SIG-M5 treated with dmso at 0.1 percent for 504 hours (cell line): ENCODE data around the gene IL5.
A peak's percentile ranks its signal among the peaks of the same experiment; 100 is the strongest.

Experiments
- DNase-seq: peaks from one replicate; lab custom pipeline; 2025; ENCODE audit not compliant: unreplicated experiment; lab: John Stamatoyannopoulos, UW

Gene IL5

DNA sequence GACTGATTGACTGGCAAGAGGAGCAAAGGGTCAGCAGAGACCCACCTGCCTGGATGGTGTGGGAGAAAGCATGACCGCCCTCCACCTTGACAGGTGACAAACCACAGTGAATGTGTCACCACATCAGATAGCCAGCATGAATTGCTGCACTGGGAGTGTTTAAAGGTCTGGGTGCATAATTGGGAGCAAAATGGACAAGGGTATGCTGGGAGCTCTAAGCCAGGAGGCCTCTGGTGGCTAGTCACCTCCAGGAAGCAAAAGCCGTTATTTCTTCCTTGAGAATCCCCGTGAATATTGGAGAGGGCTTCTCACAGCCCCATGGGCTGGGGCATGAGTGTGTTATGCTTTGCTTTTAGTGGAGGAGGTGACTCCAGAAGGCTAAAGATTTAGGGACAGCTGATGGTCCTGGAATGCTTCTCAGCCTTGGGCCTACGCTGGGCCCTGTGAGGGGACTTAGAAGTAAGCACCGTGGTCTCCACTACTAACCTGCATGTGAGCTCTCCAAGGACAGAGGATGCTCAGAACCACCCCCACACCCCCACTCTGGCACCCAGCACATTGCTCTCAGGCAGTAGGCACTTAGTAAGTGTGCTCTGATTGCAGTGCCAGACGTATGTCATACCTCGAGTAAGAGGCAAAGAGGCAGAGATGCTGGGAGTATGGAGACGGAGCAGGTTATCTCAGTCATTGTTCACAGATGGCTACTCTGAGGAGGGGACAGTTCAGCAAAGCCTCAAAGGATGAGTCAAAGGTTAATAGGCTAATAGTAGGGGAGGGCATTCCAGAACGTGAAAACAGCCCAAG, 43.7 kb downstream of the IL5 start:
- DNase-seq = no peak

DNA sequence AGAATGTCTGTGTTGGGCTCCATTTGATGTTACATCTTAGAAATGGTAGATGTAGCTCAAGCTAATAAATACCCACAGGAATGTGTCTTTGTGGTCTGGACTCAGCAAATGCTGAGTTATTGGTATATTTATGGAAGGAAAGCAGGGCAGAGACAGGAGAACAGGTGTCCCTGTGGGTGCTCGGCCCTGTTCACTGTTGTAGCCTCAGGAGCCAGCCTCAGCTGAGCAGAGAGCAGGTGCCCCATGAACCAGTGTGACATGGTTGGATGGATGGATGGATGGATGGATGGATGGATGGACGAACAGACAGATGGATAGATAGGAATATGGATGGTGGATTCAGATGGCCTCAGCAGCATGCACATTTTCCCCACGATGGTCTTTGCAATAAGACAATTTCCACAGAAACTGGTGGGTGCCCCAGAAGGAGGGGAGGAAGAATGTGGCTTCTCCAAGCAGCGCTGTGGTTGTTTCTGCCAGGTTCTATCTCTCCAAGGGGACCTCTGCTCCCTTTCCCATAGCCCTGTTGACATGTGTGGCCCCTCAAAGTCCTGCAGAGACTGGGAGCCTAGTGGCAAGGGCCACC, 44.5 kb downstream of the IL5 start:
- DNase-seq = no peak

DNA sequence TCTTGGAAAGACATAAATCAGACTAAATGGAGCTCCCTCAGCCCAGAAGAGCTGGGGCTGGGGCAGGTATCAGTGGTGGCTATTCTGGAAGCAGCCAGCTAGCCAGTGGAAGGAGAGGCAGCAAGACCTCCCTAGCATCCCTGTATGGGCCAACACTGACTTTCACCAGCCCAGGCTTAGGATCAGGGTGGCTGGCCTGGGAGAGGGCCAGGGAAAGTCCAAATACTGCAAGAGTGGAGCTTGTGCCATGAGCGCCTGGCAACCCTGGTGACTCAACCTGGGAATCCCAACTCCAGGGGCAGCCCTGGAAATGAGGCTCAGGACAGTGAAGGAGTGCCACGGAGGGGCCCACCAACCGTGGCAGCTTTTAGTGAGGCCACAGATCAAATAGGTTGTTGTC, 45.2 kb downstream of the IL5 start:
- no peak for DNase-seq

DNA sequence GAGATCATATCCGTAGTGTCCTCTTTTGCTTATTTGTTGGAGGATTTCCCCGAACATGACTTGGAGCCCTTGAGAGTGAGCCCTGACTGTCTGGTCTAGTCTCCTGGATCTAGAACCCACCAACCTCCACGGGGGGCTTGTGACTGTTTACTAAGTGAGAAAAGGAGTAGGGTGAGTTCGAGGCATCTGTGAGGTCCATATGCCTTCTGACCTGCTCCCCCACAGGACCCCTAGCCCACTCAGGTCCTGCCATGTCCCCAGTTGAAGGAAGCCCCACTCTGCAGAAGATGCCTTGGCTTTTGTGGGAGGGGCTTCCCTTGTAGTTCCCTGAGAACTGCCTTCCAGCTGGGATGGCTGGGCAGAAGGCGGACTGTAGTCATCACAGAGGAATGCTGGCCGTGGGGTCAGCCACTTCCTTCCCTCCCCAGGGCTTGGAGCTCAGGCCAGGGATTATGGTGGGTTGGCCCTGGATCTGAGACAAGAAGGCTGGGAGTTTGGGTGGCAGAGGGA, 45.8 kb downstream of the IL5 start:
- no peak for DNase-seq

DNA sequence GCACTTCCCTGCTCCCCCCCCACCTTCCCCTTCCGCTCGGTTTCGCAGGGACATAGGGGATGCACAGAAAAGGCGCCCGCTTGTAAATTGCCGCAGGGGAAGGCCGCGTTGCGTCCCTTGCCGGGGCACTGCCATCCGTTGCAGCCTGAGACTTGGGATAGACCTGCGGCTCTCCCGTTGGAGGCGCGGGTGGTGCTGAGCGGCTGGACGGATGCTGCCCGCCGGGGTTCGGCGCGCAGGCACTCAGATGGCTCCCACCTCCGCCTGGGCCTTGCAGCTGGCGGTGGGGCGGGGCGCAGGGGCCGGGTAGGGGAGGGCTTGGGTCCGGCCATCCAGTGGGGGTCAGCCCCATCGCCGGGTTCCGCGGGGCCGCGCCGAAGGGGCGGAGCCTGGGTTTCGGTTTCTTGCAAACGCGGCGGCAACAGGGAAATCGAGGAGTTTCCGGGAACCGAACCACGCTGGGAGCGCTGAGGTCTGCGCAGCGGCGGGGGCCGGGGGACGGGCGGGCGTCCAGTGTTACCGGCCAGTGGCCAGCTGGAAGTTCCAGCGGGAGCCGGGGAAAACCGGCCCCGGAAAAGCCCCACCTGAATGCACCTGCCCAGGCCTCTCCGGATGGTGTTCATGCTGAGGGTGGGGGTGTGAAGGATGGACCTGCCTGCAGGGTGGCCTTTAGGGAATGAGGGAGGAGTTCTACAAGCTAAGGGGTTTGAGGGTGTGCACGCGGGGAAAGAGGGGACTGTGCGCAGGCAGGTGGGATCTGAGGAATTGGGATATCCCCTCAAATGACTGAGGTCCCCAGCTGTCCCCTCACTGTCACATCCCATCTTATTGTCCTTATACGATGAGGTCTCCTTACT, 46.5 kb downstream of the IL5 start:
- DNase-seq = peak; percentile 65

DNA sequence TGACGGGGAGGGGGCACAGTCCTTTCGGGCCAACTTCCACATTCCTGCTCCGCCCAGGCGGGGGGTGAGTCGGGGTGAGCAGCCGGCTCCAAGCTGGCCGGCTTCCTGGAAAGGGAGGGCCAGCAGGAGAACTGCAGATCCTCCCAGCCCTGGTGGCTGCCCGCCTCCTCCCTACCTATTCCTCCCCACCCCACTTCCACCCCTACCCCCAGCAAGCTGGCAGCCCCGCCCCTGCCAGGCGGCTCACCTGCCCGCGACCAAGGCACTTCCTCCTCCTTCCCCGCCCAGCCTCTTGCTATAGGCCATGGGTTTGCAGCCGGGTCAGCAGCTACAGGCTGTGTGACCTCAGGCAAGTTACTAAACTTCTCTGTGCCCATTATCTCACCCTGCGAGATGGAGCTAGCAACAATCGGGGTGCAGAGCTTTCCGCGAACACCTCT, 47.1 kb downstream of the IL5 start:
- peak; percentile 87 for DNase-seq

DNA sequence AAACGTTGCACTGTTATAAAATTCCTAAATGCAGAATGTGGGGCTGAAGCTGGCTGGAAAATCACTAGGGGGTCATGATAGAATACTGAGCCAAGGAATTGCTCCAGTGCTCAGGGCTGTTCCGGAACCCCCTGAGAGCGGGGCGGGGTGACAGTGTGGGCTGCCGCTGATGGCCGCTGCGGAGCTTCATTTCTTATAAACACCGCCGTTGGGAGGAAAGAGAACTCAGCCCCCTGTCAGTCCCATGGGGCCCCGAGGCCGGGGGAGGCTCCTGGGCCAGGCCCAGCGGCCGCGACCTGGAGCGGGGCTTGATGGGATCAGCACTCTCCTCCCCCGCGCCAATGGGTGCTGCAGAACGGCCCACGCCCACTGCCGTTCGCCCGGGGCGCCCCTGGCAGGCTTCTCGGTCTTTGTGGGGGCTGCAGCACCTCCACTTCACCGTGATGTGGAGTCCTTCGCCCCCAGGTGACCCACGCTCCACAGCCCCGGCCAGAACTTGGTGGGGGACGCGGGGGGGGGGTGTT, 47.6 kb downstream of the IL5 start:
- DNase-seq = peak; percentile 88

DNA sequence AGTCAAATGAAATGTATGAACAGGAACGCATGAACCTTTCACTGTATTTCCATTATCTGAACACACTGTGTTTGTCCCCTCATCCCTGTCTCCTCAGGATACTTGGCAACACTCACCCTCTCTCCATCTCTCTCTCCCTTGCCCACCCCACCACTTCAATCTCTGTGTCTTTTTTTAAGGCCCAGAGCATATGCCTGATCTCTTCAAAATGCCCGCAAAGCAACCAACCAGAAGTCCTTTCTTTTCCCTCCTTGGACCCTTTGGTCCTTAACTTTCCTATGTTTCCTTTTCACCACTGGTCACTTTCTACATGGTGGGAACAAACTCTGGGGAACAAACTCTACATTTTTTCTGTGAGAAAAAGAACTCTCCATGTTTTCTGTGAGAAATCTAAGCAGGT, 49.5 kb downstream of the IL5 start:
- DNase-seq = no peak

DNA sequence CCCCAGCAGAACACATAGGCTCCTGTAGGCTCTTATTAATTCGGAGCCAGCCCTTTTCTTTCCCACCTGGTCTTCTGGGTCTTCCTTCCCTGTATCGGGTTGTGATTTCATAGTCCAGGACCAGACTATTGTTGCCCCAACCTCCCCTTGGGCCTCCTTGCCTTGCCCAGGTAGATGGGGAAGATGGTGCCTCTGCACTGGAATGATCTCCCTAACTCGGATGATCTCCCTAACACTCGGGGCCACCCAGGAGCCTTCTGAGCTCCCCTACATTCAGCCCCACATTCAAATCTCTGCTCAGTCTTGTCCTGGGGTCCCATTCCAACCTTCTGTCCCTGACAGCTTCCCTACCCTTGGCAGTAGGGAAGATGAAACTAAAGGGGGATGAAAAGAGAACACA, 50.1 kb downstream of the IL5 start:
- DNase-seq = no peak

DNA sequence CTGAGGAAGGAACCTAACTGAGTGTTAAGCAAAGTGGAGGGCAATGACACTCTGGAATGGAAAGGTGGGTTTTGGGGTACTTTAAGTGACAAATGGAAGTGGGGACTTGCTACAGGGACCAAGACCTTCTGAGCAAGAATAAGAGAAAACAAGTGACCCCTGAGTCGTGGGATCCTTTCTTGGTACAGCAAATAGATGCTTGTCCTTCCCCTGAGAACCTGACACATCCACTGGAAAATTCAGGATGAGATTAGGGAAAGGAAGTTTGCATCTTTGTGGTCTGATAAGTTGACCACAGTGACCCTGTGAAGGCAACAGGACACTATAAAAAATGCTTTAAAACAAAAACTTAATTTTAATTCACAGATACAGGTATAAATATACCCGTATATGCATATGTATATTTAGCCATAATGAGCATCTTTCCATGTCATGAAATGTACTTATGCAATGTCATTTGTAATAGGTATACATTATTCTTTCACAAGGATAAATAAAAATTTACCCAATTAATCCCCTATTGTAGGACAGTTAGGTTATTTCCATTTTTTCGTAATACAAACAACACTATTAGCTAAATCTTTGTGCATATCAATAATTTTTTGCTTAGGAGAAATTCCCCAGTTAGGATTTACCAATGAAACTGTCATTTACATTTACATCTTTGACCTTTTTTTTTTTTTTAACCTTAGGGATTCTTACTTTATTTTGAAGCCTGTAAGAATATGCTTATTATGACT, 50.8 kb downstream of the IL5 start:
- DNase-seq = no peak
